HG03354 (cell line): ENCODE data around the gene RPGRIP1.
"Not testable (repeated sequence)": the region's sequence is repeated elsewhere in the genome, so short reads cannot be mapped to it uniquely, and the experiment has no call there.

ENCODE experiments used
- ATAC-seq: cut with Tn5 transposase; IDR thresholded peaks from one replicate; pipeline ENCODE4 v1.9.1; 2021; ENCODE audit warnings: mild to moderate bottlenecking; ENCODE audit not compliant: unreplicated experiment, poor library complexity, severe bottlenecking

The RPGRIP1 gene

DNA sequence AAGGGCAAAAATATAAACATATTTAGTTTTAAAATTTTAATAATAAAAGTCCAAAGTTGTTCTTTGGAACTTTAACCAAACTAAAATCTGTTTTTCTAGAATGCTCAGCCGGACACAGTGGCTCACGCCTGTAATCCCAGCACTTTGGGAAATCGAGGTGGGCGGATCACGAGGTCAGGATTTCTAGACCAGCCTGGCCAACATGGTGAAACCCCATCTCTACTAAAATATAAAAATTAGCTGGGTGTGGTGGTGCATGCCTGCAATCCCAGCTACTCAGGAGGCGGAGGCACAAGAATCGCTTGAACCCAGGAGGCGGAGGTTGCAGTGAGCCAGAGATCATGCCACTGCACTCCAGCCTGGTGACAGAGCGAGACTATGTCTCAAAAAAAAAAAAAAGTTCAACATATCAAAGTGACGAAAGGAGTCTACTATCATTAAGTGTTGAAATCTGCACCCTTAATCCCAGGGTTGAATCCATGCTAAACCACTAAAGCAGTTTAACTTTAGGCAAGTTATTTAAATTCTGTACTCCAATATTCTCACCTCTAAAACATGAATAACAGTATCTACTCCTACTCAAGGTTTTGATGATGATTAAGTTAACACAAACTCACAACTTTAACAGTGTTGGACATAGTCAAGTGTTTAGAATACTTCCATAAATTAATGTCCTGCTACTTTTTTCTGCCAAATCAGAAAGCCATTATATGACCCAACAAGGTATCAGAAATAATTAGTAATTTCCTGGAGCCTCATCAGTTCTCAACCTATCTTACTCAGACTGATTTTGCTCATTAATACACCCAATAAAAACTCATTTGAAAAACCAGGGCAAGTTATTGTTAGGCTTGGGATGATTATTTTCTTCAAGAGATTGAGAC, 21.6 kb upstream of the RPGRIP1 start:
- ATAC-seq: no peak

GRCh38 chr14:21258889-21259787, 20.7 kb upstream of the RPGRIP1 start:
- no peak for ATAC-seq

DNA sequence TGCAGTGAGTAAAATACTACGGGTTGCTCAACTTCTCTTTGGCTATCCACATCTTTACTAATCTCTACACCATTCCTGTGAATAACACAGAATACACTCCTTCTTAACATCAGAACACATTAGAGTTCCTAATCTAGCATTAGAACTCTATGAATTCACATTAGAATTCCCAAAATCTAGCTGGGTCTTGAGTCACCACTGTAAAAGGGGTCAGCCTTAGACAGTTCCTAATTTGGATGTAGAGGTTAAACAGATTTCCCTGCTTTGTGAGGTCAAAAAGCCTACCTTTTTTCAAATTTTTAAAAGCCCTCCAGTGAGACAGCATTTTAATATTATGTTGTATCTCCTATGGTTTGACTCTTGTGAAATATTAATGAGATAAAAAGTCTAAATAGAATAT, 18.1 kb upstream of the RPGRIP1 start:
- ATAC-seq: no peak

GRCh38 chr14:21262410-21262809, 17.5 kb upstream of the RPGRIP1 start:
- ATAC-seq: no peak

DNA sequence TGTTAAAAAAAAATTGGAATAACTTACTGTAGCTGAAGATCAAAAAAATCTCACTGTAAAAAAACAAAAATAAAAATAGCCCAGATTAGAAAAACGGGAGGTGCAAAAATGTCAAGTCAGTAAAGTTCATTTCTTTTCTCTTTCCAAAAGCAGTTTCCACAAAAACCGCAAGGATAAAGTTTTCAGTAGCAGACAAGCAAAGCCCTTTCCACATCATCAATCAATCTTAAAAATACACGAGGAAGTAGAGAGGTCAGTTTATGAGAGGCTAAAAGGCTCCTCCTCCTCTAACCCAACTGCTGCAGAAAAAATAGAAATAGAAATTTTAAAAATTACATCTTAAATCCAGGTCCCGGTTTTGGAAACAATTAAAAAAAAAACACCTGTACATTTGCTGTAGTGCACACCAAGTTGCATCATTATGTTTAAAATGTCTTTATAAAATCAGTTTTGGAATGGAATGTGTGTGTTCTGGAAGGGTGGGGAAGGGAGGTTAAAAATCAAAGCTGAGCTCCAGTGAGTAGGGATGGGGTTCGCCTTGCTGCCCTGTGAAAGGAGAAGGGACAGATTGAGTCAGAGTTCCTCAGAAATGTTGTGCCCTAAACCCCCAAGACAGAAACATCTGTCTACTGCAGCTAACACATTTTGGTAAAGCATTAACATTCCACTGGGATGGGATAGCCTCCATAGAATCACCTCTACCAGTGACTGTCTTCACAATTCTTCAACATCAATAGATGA, 16.4 kb upstream of the RPGRIP1 start:
- ATAC-seq: no peak

GRCh38 chr14:21264025-21264801, 15.7 kb upstream of the RPGRIP1 start:
- peak; percentile 71 for ATAC-seq

- no peak for ATAC-seq
Measured at GRCh38 chr14:21267431-21267845, 12.4 kb upstream of the RPGRIP1 start.

- ATAC-seq: no peak
Measured at GRCh38 chr14:21267886-21268616, 11.8 kb upstream of the RPGRIP1 start.

DNA sequence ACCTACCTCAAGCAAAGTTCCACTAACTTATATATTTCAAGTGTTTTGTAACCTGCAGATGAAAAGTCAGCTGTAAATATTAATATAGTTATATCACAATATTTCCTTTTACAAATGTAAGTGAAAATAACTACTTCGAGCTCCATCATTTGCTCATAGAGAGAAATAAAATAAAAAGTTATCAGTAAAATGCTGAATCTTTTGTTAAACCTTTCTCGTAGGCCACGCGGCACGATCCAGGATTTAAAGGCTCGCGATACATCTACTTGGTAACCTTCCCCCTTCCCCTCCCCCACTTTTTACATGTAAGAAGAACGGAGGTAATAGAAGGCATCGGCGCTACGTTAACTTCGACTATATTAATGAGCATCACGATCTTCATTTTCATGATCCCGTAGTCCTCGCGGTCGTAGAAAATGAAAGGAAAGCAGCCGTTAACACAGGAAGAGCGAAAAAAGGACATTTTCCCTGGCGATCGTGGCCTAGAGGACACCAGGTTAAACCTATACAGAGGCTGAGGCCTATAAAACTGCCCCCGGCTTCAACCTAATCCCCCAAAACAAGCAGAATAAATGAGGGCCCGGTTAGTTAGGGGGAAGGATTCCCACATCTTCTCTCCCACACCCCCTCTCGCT, 11.1 kb upstream of the RPGRIP1 start:
- ATAC-seq: no peak

DNA sequence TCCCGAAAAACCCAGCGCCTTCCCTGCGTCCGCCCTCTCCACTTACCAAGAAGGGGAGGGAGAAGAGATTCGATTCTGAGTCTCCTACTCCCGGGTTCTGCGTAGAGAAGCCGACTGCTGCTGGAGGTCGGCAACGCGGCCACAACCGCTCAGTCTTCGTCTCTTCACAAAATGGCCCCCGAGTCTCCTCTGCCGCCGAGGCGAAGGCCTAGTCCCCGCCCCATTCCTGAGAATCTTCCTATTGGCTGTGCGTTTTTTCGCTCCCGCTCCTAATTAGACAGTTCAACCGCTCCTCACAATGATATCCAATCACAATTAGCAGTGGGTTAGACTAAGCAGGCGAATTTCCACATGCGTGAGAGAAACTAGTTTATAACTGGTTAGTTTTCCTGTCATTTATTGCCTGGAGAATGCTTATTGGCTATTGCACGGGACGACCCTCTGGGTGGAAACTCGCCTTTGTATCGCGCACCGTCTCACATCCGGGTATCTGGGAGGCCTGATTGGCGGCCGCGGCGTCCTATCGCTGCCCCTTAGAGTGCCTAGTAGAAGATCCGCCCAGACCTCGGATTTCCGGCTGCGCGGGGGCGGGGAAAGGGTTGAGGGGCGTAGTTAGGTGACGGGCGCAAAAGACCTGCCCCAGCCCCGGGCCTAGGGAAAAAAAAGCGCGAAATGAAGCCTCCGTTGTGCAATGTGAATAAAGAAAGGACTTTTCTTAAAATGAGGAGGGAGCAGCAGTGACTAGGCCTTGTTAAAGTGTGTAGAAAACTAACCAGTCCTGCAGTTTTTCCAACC, 10.4 kb upstream of the RPGRIP1 start, which contains the start of gene HNRNPC:
Gene HNRNPC, minus strand, starts transcription at position 191 of the 795 bp plus-strand sequence. CDS start 35,249 bp downstream, outside the sequence.
- peak; percentile 92 for ATAC-seq

- not testable (repeated sequence) for ATAC-seq
Measured at GRCh38 chr14:21272661-21273060, 7.2 kb upstream of the RPGRIP1 start.

- ATAC-seq: no peak
Measured at GRCh38 chr14:21275261-21275858, 4.5 kb upstream of the RPGRIP1 start.

GRCh38 chr14:21278632-21279031, 1.3 kb upstream of the RPGRIP1 start:
- no peak for ATAC-seq

GRCh38 chr14:21281917-21282316, 2.0 kb downstream of the RPGRIP1 start:
- ATAC-seq: not testable (repeated sequence)

- not testable (repeated sequence) for ATAC-seq
Measured at GRCh38 chr14:21286516-21286915, 6.6 kb downstream of the RPGRIP1 start.

DNA sequence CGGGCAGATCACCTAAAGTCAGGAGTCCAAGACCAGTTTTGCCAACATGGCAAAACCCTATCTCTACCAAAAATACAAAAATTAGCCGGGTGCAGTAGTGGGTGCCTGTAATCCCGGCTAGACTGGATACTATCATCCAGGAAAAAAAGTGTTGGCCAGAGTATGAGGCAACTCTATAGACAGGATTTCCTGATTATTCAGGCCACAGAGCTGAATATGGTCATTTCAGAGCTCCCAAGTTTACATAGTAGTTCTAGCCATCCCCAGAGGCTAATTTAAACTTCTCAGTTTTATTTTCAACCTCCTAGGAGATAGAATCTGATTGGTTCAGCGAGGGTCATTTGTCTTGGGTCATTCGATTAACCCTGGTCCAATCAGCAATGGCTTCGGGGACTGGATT, 7.3 kb downstream of the RPGRIP1 start:
- ATAC-seq: no peak

- not testable (repeated sequence) for ATAC-seq
Measured at GRCh38 chr14:21294026-21294425, 14.1 kb downstream of the RPGRIP1 start.
